ENCODE measurements around the gene SLC7A5. TPM values are rescaled to one million over a fixed set of nuclear protein-coding genes. Genes with fewer than 3 reads are reported as not detected.

The SLC7A5 gene
- total and polyA plus RNA-seq, 2 of the 13 experiments (the other 11 are each of a cell fraction or from before 2014, with no cell fraction given): 79.6 to 155 TPM

DNA sequence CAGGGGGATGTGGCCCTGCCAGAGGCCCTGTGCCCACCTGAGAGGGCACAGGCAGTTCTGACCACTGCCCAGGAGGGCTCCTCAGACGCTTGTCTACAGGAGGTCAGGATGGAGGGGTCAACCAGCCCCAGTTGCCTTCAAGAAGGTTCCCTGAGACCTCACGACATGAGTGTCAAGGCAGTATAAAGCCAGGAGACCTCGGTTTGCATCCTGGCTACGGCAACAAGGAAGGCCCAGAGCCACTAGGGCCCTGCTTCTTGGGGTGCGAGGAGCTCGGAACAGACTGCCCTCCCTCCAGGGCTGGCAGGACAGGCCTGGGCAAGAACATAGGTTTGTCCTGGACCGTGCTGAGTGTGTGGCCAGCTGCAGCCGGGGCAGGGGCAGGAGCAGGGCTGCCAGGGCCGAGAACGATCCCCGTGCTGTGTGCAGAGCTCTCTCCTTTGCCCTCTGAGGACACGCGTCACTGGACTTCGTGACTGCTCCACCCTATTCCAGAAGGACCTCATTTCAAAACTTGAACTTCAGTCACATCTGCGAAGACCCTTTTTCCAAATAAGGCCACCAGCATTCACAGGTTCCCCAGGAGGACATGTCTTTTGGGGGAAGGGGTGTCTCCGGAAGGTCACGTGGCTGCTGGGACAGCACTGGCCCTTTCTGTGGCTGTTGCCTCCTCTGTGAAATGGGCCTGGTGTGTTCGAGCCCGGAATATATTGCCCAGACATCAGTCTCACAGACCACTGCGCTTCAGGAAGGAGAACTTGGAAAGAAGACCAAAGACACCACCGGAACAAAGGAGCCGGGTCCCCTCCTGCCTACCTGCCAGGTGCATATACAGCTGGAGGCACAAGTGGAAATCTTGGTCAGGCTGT is 27.7 kb downstream of the SLC7A5 start (continued):
- TF ChIP-seq ARNT (IDR thresholded peaks at IDR 0.05) (no peak), PPARG (CRISPR knock-in tag; conservative IDR thresholded peaks at IDR 0.05) (no peak), MEIS1 (CRISPR knock-in tag; IDR thresholded peaks at IDR 0.05; ENCODE audit: borderline replicate concordance) (no peak), ZKSCAN1 (IDR thresholded peaks at IDR 0.05; ENCODE audit: low read length) (no peak), TBP (CRISPR knock-in tag; IDR thresholded peaks at IDR 0.05) (no peak), KDM5B (CRISPR knock-in tag; IDR thresholded peaks at IDR 0.05; ENCODE audit: borderline replicate concordance) (no peak), SMAD1 (CRISPR knock-in tag; IDR thresholded peaks at IDR 0.05; ENCODE audit: borderline replicate concordance, low read depth) (peak; percentile 89), ZNF510 (CRISPR knock-in tag; IDR thresholded peaks at IDR 0.05; ENCODE audit: low read depth) (0 out of 2 replicates have a peak, but pooled peaks have one; percentile 36), ZSCAN12 (CRISPR knock-in tag; IDR thresholded peaks at IDR 0.05) (no peak), NFATC3 (CRISPR knock-in tag; IDR thresholded peaks at IDR 0.05) (no peak), RBM22 (optimal IDR thresholded peaks at IDR 0.05; ENCODE audit: low read length) (peak; percentile 82), HOXA7 (CRISPR knock-in tag; IDR thresholded peaks at IDR 0.05) (no peak), SALL2 (CRISPR knock-in tag; IDR thresholded peaks at IDR 0.05) (no peak; the same call in 1 of the 2 replicates), ZNF136 (CRISPR knock-in tag; IDR thresholded peaks at IDR 0.05; ENCODE audit: low read depth) (no peak), NCOA2 (CRISPR knock-in tag; IDR thresholded peaks at IDR 0.05) (no peak)
- TF ChIP-seq, protein P1, sequence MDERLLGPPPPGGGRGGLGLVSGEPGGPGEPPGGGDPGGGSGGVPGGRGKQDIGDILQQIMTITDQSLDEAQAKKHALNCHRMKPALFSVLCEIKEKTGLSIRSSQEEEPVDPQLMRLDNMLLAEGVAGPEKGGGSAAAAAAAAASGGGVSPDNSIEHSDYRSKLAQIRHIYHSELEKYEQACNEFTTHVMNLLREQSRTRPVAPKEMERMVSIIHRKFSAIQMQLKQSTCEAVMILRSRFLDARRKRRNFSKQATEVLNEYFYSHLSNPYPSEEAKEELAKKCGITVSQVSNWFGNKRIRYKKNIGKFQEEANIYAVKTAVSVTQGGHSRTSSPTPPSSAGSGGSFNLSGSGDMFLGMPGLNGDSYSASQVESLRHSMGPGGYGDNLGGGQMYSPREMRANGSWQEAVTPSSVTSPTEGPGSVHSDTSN (CRISPR knock-in tag; IDR thresholded peaks at IDR 0.05): no peak
- TF ChIP-seq, protein P2, sequence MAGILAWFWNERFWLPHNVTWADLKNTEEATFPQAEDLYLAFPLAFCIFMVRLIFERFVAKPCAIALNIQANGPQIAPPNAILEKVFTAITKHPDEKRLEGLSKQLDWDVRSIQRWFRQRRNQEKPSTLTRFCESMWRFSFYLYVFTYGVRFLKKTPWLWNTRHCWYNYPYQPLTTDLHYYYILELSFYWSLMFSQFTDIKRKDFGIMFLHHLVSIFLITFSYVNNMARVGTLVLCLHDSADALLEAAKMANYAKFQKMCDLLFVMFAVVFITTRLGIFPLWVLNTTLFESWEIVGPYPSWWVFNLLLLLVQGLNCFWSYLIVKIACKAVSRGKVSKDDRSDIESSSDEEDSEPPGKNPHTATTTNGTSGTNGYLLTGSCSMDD (CRISPR knock-in tag; IDR thresholded peaks at IDR 0.05): no peak
- TF ChIP-seq, protein P3, sequence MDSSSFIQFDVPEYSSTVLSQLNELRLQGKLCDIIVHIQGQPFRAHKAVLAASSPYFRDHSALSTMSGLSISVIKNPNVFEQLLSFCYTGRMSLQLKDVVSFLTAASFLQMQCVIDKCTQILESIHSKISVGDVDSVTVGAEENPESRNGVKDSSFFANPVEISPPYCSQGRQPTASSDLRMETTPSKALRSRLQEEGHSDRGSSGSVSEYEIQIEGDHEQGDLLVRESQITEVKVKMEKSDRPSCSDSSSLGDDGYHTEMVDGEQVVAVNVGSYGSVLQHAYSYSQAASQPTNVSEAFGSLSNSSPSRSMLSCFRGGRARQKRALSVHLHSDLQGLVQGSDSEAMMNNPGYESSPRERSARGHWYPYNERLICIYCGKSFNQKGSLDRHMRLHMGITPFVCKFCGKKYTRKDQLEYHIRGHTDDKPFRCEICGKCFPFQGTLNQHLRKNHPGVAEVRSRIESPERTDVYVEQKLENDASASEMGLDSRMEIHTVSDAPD (CRISPR knock-in tag; IDR thresholded peaks at IDR 0.05): 0 out of 2 replicates have a peak, but pooled peaks have one; percentile 3
- TF ChIP-seq, protein P4, sequence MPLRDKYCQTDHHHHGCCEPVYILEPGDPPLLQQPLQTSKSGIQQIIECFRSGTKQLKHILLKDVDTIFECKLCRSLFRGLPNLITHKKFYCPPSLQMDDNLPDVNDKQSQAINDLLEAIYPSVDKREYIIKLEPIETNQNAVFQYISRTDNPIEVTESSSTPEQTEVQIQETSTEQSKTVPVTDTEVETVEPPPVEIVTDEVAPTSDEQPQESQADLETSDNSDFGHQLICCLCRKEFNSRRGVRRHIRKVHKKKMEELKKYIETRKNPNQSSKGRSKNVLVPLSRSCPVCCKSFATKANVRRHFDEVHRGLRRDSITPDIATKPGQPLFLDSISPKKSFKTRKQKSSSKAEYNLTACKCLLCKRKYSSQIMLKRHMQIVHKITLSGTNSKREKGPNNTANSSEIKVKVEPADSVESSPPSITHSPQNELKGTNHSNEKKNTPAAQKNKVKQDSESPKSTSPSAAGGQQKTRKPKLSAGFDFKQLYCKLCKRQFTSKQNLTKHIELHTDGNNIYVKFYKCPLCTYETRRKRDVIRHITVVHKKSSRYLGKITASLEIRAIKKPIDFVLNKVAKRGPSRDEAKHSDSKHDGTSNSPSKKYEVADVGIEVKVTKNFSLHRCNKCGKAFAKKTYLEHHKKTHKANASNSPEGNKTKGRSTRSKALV (CRISPR knock-in tag; IDR thresholded peaks at IDR 0.05): no peak
- TF ChIP-seq, protein P5, sequence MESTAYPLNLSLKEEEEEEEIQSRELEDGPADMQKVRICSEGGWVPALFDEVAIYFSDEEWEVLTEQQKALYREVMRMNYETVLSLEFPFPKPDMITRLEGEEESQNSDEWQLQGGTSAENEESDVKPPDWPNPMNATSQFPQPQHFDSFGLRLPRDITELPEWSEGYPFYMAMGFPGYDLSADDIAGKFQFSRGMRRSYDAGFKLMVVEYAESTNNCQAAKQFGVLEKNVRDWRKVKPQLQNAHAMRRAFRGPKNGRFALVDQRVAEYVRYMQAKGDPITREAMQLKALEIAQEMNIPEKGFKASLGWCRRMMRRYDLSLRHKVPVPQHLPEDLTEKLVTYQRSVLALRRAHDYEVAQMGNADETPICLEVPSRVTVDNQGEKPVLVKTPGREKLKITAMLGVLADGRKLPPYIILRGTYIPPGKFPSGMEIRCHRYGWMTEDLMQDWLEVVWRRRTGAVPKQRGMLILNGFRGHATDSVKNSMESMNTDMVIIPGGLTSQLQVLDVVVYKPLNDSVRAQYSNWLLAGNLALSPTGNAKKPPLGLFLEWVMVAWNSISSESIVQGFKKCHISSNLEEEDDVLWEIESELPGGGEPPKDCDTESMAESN (CRISPR knock-in tag; conservative IDR thresholded peaks at IDR 0.05): no peak
- TF ChIP-seq, protein P6, sequence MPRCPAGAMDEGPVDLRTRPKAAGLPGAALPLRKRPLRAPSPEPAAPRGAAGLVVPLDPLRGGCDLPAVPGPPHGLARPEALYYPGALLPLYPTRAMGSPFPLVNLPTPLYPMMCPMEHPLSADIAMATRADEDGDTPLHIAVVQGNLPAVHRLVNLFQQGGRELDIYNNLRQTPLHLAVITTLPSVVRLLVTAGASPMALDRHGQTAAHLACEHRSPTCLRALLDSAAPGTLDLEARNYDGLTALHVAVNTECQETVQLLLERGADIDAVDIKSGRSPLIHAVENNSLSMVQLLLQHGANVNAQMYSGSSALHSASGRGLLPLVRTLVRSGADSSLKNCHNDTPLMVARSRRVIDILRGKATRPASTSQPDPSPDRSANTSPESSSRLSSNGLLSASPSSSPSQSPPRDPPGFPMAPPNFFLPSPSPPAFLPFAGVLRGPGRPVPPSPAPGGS (CRISPR knock-in tag; IDR thresholded peaks at IDR 0.05): no peak
